Colonic mucosa (tissue), 4 donors: ENCODE results near the gene SOD3. TPM values are rescaled to one million over a fixed set of nuclear protein-coding genes. Genes with fewer than 3 reads are reported as not detected.

Source experiments
- DNase-seq: peaks from one replicate; pipeline ENCODE4 v3.0.0-alpha.2; 2020
- H3K27ac ChIP-seq: fragments of 200-600 bp; one replicate; pipeline ENCODE4 v1.8.0; 2021
- H3K27me3 ChIP-seq: fragments of 200-600 bp; one replicate; pipeline ENCODE4 v1.8.0; 2021
- H3K36me3 ChIP-seq: fragments of 200-600 bp; one replicate; pipeline ENCODE4 v1.8.0; 2021
- H3K4me1 ChIP-seq: fragments of 200-600 bp; one replicate; pipeline ENCODE4 v1.8.0; 2021; ENCODE audit warnings: mild to moderate bottlenecking
- H3K4me3 ChIP-seq: fragments of 200-600 bp; one replicate; pipeline ENCODE4 v1.8.0; 2021
- H3K9ac ChIP-seq, 2 donors: one replicate each; pipeline ENCODE4 v1.7.0; 2013; ENCODE audit warnings: control low read depth in 2 of 2, low read depth in 2 of 2, low read length in 2 of 2
- H3K9me3 ChIP-seq: fragments of 200-600 bp; one replicate; pipeline ENCODE4 v1.8.0; 2021
- intact Hi-C: fragments of 100-400 bp; cut with DNase I; formaldehyde crosslinking; loops from one replicate; pipeline ENCODE4 v1.14.1; 2022
- total RNA-seq, 2 donors: library from RNA; stranded (reverse); fragmentation: NEBNext Ultra II Directional in 1 of 2; extraction: Animal tissue kit (Norgen Biotek cat#: 25700) in 1 of 2; gene quantifications; one replicate each; pipeline ENCODE4 v1.2.1, GENCODE V29; 2021
- TF ChIP-seq, protein P1 (sequence below): fragments of 200-600 bp; IDR thresholded peaks from one replicate; pipeline ENCODE4 v1.8.0; 2022; ENCODE audit warnings: antibody characterized with exemption, mild to moderate bottlenecking
- donor health status: healthy.
- donor health status: DM: no; HTN: no; CAD: no.
- donor health status: DM: no; HTN: no; CAD: no.

The SOD3 gene
- total RNA-seq, 2 donors from 2014 or later: 22.3 to 35.8 TPM

DNA sequence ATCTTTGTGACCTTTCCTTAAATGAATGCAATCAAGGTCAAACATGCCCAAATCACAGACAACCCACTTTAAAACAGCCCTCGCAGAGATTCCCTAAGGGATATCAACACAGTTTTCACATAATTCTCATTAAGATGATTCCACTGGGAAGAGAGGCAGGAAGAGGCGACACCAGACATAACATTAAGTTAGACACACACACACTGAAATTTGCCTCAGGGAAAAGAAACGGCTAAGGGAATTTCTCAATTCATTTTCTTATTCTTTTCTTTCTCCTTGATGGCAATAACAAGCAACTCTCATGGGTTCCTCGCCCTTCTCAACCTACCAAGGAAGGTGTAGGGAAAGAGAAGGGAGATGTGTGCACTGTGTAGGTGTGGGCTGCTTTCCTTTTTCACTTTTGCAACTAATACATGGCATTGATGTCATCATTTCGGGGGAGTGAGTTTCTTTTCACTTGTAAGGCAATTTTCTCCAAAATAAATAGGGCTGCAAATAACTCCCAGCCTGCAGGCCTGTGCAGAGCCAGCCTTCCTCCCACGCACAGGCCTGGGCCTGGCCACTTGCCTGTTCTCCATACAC lies 41.4 kb downstream of the SOD3 start:
- DNase-seq: no peak
- TF ChIP-seq, protein P1, sequence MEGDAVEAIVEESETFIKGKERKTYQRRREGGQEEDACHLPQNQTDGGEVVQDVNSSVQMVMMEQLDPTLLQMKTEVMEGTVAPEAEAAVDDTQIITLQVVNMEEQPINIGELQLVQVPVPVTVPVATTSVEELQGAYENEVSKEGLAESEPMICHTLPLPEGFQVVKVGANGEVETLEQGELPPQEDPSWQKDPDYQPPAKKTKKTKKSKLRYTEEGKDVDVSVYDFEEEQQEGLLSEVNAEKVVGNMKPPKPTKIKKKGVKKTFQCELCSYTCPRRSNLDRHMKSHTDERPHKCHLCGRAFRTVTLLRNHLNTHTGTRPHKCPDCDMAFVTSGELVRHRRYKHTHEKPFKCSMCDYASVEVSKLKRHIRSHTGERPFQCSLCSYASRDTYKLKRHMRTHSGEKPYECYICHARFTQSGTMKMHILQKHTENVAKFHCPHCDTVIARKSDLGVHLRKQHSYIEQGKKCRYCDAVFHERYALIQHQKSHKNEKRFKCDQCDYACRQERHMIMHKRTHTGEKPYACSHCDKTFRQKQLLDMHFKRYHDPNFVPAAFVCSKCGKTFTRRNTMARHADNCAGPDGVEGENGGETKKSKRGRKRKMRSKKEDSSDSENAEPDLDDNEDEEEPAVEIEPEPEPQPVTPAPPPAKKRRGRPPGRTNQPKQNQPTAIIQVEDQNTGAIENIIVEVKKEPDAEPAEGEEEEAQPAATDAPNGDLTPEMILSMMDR: no peak
- H3K4me3 ChIP-seq: no peak overlapping the region
- H3K36me3 ChIP-seq: no peaks in the 10 kb centered on the region
- intact Hi-C loops: no loop called here
- H3K9ac ChIP-seq: no peak overlapping the region
- H3K9me3 ChIP-seq: no peaks in the 10 kb centered on the region
- H3K27me3 ChIP-seq: no peaks in the 10 kb centered on the region
- no peaks in the 10 kb centered on the region for H3K4me1 ChIP-seq
- no peak overlapping the region for H3K27ac ChIP-seq

GRCh38 chr4:24837336-24837735 lies 42.0 kb downstream of the SOD3 start:
- no peaks in the 10 kb centered on the region for H3K36me3 ChIP-seq
- DNase-seq: no peak
- no peaks in the 10 kb centered on the region for H3K27me3 ChIP-seq
- intact Hi-C loops: no loop called here
- no peak overlapping the region for H3K9ac ChIP-seq
- H3K27ac ChIP-seq: no peak overlapping the region
- no peaks in the 10 kb centered on the region for H3K4me1 ChIP-seq
- no peaks in the 10 kb centered on the region for H3K9me3 ChIP-seq
- H3K4me3 ChIP-seq: no peak overlapping the region
- TF ChIP-seq, protein P1: no peak

DNA sequence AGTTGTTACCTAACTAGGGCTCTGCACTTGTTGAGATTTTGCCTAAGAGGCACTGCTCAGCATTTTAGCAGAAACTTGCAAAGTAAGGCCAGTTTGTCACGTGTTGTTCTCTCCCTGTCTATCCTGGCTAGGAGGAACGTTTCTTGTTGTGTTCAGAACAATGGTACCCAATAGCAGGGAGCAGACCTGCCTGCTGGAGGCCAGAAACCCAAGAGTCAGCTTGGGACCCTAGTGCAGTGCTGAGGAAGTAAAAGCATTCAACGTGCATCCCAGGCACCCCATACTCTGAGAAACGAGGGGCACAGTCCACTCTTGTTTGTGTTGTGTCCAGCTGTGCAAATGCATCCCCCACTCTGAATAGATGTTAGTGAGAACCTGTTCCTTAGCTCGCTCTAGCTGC lies 42.4 kb downstream of the SOD3 start:
- H3K27ac ChIP-seq: no peak overlapping the region
- H3K9ac ChIP-seq: no peak overlapping the region
- H3K9me3 ChIP-seq: no peaks in the 10 kb centered on the region
- no peaks in the 10 kb centered on the region for H3K36me3 ChIP-seq
- H3K27me3 ChIP-seq: no peaks in the 10 kb centered on the region
- no peaks in the 10 kb centered on the region for H3K4me1 ChIP-seq
- intact Hi-C loops: no loop called here
- no peak for DNase-seq
- TF ChIP-seq, protein P1: no peak
- no peak overlapping the region for H3K4me3 ChIP-seq

DNA sequence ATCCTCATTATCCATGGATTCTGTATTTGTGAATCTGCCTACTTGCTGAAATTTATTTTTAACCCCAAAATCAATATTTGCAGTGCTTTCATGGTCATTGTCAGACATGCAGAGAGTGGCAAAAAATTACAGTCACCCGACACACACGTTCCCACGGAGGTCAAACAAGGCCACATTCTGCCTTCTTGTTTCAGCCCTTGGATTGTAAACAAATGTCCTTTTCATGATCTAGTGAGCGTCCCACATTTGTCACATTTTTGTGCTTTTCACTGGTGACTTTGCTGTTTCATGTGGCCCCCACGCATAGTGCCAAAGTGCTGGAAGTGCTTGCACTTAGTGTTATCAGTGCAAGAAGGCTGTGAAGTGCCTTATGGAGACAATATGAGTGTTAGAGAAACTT lies 45.0 kb downstream of the SOD3 start:
- Histone ChIP-seq H3K4me1 (no peaks in the 10 kb centered on the region), H3K9me3 (no peaks in the 10 kb centered on the region), H3K4me3 (no peak overlapping the region), H3K36me3 (no peaks in the 10 kb centered on the region), H3K27me3 (no peaks in the 10 kb centered on the region), H3K9ac (no peak overlapping the region), H3K27ac (no peak overlapping the region)
- no peak for DNase-seq
- TF ChIP-seq, protein P1: no peak
- intact Hi-C loops: no loop called here

DNA sequence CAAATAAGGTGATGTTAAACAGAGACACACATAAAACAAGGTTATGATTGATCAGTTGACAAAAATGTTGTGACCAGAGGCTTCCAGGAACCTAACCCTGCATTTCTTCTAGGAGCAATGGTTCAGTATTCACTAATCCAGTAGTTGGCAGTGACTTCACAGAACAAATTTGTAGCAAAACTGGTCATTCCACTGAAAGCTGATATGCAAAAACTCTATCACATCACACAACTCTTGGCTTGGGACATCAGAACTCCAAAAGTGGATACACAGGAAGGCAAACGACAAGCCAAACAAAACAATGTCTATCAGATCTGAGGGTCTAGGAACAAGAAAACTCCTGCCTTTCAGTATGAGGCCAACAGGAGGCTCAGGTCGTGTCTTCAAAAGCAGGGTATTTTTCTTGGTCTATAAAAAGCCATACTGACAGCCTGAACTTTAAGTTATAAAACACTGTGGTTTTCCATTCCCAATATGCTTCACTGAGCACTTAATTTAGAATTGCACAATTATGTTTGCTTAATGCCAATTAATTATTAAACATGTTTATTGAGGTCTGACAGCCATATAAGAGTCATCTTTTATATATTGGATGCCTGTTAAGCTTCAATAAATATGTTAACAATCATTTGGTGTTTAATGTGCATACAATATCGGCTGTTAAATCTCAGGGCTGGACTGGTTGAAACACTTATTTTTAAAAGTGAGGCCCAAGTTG lies 45.6 kb downstream of the SOD3 start:
- DNase-seq: no peak
- intact Hi-C loops: no loop called here
- no peak overlapping the region for H3K4me3 ChIP-seq
- H3K36me3 ChIP-seq: no peaks in the 10 kb centered on the region
- no peaks in the 10 kb centered on the region for H3K27me3 ChIP-seq
- no peak overlapping the region for H3K9ac ChIP-seq
- no peaks in the 10 kb centered on the region for H3K4me1 ChIP-seq
- H3K9me3 ChIP-seq: no peaks in the 10 kb centered on the region
- TF ChIP-seq, protein P1: no peak
- H3K27ac ChIP-seq: no peak overlapping the region
